AG09319 (cell line): ENCODE data around the gene SLC31A1.

Experiments
- DNase-seq: peaks from one replicate; pipeline ENCODE4 v3.0.0-alpha.2; 2010; ENCODE audit warnings: low read depth; ENCODE audit errors: extremely low read depth
- CTCF ChIP-seq: IDR thresholded peaks from 2 replicates; pipeline ENCODE4 v1.5.1; 2011; ENCODE audit warnings: low read depth, mild to moderate bottlenecking, inconsistent platforms, low read length, moderate library complexity

Gene SLC31A1

DNA sequence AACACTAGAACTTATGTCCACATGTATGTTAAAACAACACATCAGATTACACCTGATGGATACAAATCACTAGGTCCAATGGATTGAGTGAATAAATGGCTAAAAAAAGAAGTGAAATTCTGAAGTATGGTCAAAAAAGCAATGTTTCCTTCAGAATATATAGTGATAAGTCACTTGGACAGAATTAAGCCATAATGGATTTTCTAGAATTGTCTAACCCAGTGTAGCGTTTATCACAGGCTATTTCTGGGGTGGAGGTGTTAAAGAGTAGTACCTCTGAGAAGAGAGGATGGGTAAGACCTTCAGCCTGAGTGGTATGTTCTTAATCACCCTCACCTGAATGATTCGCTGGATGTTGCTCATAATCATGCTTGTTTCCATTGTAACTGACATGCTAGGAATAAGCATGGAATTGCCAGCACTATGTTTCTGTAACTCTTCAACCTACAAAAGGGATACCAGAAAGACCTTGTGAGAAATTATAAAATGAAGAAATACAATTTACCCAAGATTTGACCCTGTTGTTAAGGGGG, 37.3 kb upstream of the SLC31A1 start:
- DNase-seq = no peak
- TF ChIP-seq CTCF = no peak

- TF ChIP-seq CTCF = no peak
- no peak for DNase-seq
Measured at GRCh38 chr9:113184539-113184938, 36.8 kb upstream of the SLC31A1 start.

DNA sequence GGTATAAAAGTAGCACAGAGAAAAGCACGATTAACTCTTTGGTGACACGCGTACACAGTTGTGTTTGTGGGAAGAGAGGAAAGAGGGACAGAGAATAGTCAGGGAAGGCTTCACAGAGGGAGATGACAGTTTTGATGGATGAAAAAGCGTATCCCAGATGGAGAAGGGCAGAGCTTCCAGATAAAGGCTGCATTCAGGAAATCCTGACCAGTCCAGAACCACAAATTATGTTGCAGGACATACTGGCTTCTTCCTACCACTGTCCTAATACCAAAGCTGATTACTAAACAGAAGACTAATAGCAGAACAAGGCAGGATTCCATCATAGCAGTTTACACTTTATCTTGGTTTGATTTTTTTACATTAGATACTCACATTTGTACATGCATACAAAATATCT, 36.1 kb upstream of the SLC31A1 start:
- no peak for DNase-seq
- no peak for TF ChIP-seq CTCF

- no peak for DNase-seq
- TF ChIP-seq CTCF = no peak
Measured at GRCh38 chr9:113186137-113186755, 35.1 kb upstream of the SLC31A1 start.

DNA sequence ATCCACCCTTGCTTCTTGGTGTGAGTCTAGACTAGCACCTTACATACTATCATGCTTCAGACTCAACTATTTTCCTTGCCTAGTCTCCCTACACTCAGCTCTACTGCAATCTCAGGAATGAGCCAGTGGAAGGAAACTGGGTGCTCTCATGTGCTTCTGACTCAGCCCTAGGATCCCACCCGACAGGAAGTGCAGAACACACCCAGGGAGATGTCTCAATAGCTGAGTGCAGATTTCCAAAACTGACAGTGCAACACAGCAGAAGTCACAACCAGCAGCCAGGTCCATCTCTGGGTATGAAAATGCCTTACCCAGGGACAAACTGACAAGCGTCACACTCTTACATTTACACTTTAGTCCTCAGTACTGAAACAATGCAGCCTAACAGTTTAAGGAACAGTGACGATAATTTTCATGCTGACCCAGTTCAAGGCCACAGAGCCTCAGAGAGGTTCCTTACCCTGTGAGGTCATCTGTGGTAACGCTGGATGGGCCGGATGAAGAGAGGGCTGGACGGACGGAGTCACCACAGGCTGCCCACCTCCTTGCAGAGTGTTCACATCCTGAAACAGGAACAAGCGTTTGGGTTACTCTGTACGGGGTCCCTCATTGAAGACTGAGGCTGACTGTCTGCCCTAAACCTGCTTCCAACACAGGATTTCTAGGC, 33.3 kb upstream of the SLC31A1 start:
- peak; percentile 50 for DNase-seq

GRCh38 chr9:113192455-113192854, 28.9 kb upstream of the SLC31A1 start:
- TF ChIP-seq CTCF = no peak
- no peak for DNase-seq

More for the DNA sequence above, 33.3 kb upstream of the SLC31A1 start:
- TF ChIP-seq CTCF = no peak

- DNase-seq = no peak
- TF ChIP-seq CTCF = no peak
Measured at GRCh38 chr9:113199683-113200329, 21.5 kb upstream of the SLC31A1 start.
